ENCODE measurements around the gene RTF1.

Gene RTF1

GRCh38 chr15:41484937-41485625, 68.2 kb downstream of the RTF1 start:
- DNase-seq (ENCODE audit: extremely low read depth in 1 of 2, low read depth in 1 of 2), result no peak

DNA sequence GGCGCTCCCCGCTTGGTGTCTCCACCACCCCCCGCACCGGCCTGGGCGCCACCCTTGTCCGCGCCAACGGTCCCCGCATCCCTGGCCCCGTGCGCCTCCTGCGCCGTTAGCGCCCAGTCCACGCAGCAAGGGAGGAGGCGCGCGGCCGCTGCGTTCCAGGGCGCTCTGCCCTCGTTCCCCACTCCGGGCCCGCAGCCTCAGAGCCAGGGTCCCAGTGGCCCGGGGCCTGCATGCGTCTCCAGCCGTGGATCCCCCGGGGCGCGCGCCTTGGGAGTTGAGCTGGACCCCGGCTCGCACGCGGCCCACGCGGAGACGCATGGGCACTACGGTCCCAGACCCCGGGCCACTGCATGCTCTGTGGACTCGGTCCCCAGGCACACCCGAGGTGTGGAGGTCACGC, 69.4 kb downstream of the RTF1 start:
- no peak for DNase-seq (ENCODE audit: extremely low read depth in 1 of 2, low read depth in 1 of 2)

DNA sequence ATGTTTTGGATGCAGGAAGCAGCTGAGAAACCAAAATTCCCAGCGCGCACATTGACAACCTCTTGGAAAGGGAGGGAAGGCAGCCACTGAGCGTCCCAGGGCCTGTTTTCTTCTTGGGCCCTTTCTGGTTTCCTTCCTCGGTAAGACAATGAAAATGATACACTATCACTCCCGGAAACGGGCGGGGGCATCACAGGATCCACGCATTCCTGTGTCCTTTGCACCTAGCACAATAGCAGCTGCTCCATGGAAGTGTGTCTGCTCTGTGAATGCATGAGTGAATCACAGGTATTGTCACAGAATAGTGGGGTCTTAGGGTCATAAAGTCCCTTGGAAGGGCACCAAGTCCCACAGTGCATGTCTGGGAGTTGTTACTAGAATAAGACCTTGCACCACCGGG, 70.5 kb downstream of the RTF1 start:
- no peak for DNase-seq (ENCODE audit: extremely low read depth in 1 of 2, low read depth in 1 of 2)

DNA sequence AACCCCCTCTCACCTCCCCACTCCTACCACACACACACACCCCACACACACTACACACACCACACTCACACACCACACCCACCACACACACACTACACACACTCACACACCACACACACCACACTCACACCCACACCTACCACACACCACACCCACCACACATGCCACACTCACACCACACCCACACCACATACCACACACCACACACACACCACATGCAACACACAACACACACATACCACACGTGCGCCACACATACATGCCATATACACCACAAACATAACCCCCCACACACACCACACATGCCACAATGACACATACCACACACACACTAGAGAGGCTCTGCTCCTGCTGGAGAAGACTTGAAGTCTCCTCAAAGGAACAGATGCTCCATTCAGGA, 70.9 kb downstream of the RTF1 start:
- DNase-seq (ENCODE audit: extremely low read depth in 1 of 2, low read depth in 1 of 2), result no peak

DNA sequence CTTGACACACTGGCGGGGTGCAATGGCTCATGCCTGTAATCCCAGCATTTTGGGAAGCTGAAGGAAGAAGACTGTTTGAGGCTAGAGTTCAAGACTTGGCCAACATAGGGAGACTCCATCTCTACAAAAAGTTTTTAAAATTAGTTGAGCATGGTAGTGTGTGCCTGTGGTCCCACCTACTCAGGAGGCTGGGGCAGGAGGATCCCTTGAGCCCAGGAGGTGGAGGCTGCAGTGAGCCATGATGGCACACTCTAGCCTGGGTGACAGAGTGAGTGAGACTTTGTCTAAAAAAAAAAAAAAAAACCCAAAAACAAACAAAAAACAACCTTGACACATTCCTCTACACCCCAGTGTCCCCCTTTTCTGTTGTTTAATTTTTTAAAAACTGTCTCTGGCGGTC, 72.7 kb downstream of the RTF1 start:
- no peak for DNase-seq (ENCODE audit: extremely low read depth in 1 of 2, low read depth in 1 of 2)

GRCh38 chr15:41490355-41490754, 73.5 kb downstream of the RTF1 start:
- DNase-seq (ENCODE audit: extremely low read depth in 1 of 2, low read depth in 1 of 2), result no peak

- DNase-seq (ENCODE audit: extremely low read depth in 1 of 2, low read depth in 1 of 2), result no peak
These were observed 75.0 kb downstream of the RTF1 start for GRCh38 chr15:41491889-41492288.

DNA sequence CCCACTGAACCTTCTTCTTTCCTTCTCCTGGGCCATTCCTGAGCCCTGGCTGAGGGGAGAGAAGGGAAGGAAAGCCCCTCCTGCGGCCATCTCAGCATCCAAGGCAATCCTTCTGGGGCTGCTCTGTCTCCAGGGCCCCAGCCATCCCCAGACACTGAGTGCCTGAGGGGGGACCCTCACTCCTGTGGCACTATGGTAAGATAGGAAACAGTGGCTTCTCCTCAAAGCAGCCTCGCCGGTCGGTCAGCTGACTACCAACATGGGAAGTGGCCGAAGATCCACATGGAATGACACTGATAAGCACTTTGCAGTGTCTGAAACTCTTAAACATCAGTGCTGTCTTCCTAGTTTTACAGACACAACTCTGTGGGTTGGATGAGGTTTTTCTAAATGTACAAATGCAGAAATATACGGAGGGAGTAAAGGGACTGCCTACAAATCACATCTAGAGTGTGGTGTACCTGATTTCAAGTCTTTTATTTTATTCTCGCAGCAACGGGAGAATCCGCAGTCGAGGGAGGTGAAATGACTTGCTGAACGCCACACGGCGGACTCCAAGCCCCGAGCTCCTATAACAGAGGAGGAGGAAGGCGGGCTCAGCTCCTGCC, 75.8 kb downstream of the RTF1 start:
- no peak for DNase-seq (ENCODE audit: extremely low read depth in 1 of 2, low read depth in 1 of 2)

DNA sequence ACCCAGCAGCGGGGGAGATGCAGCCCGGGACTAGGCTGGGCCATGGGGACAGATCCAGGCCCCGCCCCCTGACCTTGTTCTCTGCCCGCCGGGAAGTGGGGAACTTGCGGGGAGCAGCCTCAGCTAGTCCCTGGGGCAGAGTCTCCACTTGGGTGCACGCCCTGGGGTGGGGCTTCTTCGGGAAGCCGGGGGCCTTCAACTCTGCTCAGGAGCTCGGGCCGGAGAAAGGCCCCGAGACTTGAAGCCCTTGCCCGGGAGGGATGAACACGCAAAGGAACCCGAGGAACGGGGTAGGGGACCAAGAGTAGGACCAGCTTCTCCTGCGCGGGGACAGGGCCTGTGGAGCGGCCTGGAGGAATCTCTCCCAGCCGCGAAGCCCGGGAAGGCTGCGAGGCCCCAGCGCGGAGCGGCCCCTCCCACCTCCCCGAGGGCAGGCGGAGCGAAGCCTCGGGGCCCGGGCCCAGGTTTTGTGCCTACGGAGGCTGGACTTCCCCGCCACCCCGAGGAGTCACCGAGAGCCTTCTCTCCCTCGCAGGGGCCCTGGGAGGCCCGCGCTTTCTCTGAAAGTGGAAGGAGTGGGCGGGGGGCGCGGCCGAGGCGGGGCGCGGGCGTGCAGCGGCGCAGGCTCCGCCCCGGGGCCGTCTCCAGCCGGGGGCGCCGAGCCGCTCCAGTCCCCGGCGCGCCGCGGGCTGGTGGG, 76.5 kb downstream of the RTF1 start, which contains the start of gene ITPKA:
Gene ITPKA, plus strand, starts transcription at position 670 of the 697 bp plus-strand sequence. CDS start 54 bp downstream, outside the sequence.
- DNase-seq (ENCODE audit: extremely low read depth in 1 of 2, low read depth in 1 of 2), result peak; percentile 85 to 87

DNA sequence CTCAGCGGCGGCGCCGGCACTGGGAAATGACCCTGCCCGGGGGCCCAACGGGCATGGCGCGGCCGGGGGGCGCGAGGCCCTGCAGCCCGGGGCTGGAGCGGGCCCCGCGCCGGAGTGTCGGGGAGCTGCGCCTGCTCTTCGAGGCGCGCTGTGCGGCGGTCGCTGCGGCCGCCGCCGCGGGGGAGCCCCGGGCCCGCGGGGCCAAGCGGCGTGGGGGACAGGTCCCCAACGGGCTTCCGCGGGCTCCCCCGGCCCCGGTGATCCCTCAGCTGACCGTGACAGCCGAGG, 77.0 kb downstream of the RTF1 start:
- no peak for DNase-seq (ENCODE audit: extremely low read depth in 1 of 2, low read depth in 1 of 2)

DNA sequence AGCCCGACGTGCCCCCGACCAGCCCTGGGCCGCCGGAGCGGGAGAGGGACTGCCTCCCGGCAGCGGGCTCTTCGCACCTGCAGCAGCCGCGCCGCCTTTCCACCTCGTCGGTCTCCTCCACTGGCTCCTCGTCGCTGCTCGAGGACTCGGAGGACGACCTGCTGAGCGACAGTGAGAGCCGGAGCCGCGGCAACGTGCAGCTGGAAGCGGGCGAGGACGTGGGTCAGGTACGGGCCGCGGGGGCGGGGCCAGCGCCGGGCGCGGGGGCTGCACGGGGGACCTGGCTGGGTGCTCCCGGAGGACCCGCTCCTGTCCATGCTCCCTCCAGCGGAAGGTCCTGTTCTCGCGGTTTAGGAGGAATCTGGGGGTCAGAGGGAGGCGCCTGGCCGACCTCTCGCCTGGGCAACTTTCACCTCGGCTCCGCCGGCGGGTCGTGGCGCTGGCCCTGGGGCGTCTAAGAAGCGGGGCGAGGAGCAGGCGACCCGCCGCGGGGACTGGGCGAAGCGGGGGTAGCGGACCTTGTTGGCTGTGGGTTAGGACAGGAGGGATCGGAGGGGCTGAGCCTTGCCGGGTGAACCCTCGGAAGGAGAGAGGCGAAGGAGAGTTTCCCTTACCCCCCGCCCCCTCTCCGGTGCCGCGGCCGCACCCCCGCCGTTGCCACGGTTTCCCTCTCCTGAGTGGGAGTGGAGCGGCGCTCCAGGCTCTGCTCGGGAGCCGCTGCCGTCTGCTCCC, 77.5 kb downstream of the RTF1 start:
- DNase-seq (ENCODE audit: extremely low read depth in 1 of 2, low read depth in 1 of 2), result no peak

- no peak for DNase-seq (ENCODE audit: extremely low read depth in 1 of 2, low read depth in 1 of 2)
These were observed 78.2 kb downstream of the RTF1 start for GRCh38 chr15:41494922-41495735.

- no peak for DNase-seq (ENCODE audit: extremely low read depth in 1 of 2, low read depth in 1 of 2)
These were observed 79.1 kb downstream of the RTF1 start for GRCh38 chr15:41495736-41496599.

GRCh38 chr15:41498657-41499056, 81.8 kb downstream of the RTF1 start:
- no peak for DNase-seq (ENCODE audit: extremely low read depth in 1 of 2, low read depth in 1 of 2)

DNA sequence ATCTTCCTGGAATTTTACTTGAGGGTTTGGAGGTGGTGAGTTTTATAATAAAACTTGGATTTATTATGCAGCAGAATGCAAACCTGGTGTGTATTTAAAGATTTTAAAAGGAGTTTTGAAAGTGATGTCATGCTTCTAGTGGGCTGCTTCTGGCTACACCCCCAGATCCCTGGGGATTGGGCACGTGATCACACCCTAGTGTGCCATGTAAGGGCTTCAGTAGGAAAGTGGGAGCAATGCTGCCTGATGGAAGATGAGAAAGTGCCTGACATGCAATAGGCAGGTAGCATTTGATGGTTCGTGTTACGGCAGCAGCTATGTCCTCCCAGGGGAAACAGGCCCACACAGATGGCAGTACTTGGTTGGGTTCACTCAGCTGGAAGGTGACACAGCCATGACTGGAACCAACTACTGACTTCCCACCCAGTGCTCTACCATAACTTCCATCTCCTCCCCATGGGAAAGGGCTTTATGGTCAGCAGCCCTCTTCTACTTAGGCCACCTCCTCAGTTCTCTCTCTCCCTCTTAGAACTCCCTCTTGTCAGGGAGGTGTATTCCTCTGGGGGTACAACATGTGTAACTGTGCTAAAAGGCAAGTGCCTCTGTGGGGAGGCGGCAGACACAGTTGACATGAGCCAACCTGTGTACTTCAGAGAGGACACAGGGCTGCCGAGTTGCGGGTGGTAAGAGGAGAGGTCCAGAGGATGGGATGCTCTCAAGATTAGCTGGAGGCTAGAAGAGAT, 82.4 kb downstream of the RTF1 start:
- no peak for DNase-seq (ENCODE audit: extremely low read depth in 1 of 2, low read depth in 1 of 2)

DNA sequence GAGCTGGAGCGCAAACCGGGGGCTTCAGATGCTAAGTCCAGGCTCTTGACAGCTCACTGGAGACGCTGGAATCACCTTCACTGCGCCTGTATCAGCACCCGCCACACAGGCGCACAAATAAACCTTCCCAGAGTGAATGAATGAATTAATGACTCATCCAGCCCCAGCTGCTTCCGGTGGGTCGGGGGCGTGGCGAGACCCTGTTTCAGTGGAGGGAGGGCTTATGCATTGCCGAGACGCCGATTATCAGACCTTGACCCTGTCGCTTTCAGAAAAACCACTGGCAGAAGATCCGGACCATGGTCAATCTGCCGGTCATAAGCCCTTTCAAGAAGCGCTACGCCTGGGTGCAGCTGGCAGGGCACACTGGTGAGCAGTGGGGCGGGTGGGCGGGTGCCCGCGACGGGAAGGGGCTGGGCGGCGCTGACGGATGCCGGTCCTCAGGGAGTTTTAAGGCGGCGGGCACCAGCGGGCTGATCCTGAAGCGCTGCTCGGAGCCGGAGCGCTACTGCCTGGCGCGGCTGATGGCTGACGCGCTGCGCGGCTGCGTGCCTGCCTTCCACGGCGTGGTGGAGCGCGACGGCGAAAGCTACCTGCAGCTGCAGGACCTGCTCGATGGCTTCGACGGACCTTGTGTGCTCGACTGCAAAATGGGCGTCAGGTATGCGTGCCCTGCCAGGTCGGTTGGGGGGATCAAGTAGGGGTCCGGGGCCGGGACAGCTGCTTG, 84.5 kb downstream of the RTF1 start:
- no peak for DNase-seq (ENCODE audit: extremely low read depth in 1 of 2, low read depth in 1 of 2)

- no peak for DNase-seq (ENCODE audit: extremely low read depth in 1 of 2, low read depth in 1 of 2)
These were observed 85.3 kb downstream of the RTF1 start for GRCh38 chr15:41501931-41502794.

Measured in stimulated activated CD8-positive, alpha-beta memory T cell treated with anti-CD3 and anti-CD28 coated beads, Interleukin-7, amount 100 ng/mL, for 48 hours (primary cell).